Osteoblast (primary cell): ENCODE results near the gene ENDOU. TPM values are rescaled to one million over a fixed set of nuclear protein-coding genes. Genes with fewer than 3 reads are reported as not detected.
A peak's percentile ranks its signal among the peaks of the same experiment; 100 is the strongest.

ENCODE experiments used
- DNase-seq: peaks from one replicate; pipeline ENCODE4 v3.0.0; 2011; ENCODE audit warnings: low spot score, mixed read lengths; ENCODE audit not compliant: insufficient read length; ENCODE audit errors: missing footprints
- H2AFZ ChIP-seq: 2 replicates; pipeline ENCODE4 v1.6.0; 2011; ENCODE audit warnings: mild to moderate bottlenecking, low read length
- H3K27ac ChIP-seq: 2 replicates; pipeline ENCODE4 v1.5.1; 2011; ENCODE audit warnings: mild to moderate bottlenecking, low read depth, low read length, moderate library complexity
- H3K27me3 ChIP-seq: 2 replicates; pipeline ENCODE4 v1.6.0; 2012; ENCODE audit warnings: mild to moderate bottlenecking, control low read depth, inconsistent platforms, low read length, moderate library complexity; ENCODE audit not compliant: insufficient read depth
- H3K36me3 ChIP-seq: 2 replicates; pipeline ENCODE4 v1.5.1; 2011; ENCODE audit warnings: mild to moderate bottlenecking, low read length, control low read depth, moderate library complexity; ENCODE audit not compliant: insufficient read depth
- H3K4me1 ChIP-seq: 2 replicates; pipeline ENCODE4 v1.5.1; 2011; ENCODE audit warnings: mild to moderate bottlenecking, low read length, control low read depth, moderate library complexity; ENCODE audit not compliant: insufficient read depth
- H3K4me2 ChIP-seq: 2 replicates; pipeline ENCODE4 v1.6.0; 2011; ENCODE audit warnings: mild to moderate bottlenecking, low read length; ENCODE audit not compliant: insufficient read depth
- H3K4me3 ChIP-seq: fragments of 200-600 bp; sonication (generic); 3 replicates; pipeline ENCODE4 v1.5.1; 2012; ENCODE audit warnings: mild to moderate bottlenecking, low read length, inconsistent platforms; ENCODE audit not compliant: insufficient read depth
- H3K79me2 ChIP-seq: 2 replicates; pipeline ENCODE4 v1.6.0; 2012; ENCODE audit warnings: mild to moderate bottlenecking, low read length, control low read depth, inconsistent platforms; ENCODE audit not compliant: insufficient read depth
- H3K9me3 ChIP-seq: 2 replicates; pipeline ENCODE4 v1.5.1; 2011; ENCODE audit warnings: low read depth, low read length, control low read depth
- H4K20me1 ChIP-seq: 2 replicates; pipeline ENCODE4 v1.6.0; 2012; ENCODE audit warnings: mild to moderate bottlenecking, low read length, control low read depth; ENCODE audit not compliant: insufficient read depth
- CTCF ChIP-seq: IDR thresholded peaks from 2 replicates; pipeline ENCODE4 v1.5.1; 2011; ENCODE audit warnings: mild to moderate bottlenecking, low read depth, low read length, moderate library complexity; ENCODE audit errors: extremely low read depth
- total RNA-seq: library from RNA; depleted of rRNA; stranded (reverse); fragments of >200 nt; gene quantifications from 2 replicates; pipeline ENCODE4 v1.2.3, GENCODE V29; 2012

Gene ENDOU
- total RNA-seq, 1 donor, result not detected

GRCh38 chr12:47736877-47737676 lies 11.8 kb upstream of the ENDOU start:
- H4K20me1 ChIP-seq, result no peaks in the 10 kb centered on the region
- no peaks in the 10 kb centered on the region for H3K79me2 ChIP-seq
- no peaks in the 10 kb centered on the region for H3K27me3 ChIP-seq
- TF ChIP-seq CTCF, result no peak
- peaks cover 29% of the 10 kb centered on the region for H3K4me1 ChIP-seq
- H3K4me2 ChIP-seq, result peak overlapping the region; percentile 71
- peak overlapping the region; percentile 9 for H3K4me3 ChIP-seq
- peak overlapping the region; percentile 19 for H3K27ac ChIP-seq
- H2AFZ ChIP-seq, result peak overlapping the region; percentile 73
- DNase-seq, result peak; percentile 97
- H3K9me3 ChIP-seq, result no peaks in the 10 kb centered on the region
- no peaks in the 10 kb centered on the region for H3K36me3 ChIP-seq

GRCh38 chr12:47736216-47736615 lies 10.9 kb upstream of the ENDOU start:
- Histone ChIP-seq H3K4me3 (no peak overlapping the region), H3K4me2 (no peak overlapping the region), H4K20me1 (no peaks in the 10 kb centered on the region), H3K27me3 (no peaks in the 10 kb centered on the region), H2AFZ (no peak overlapping the region), H3K79me2 (no peaks in the 10 kb centered on the region), H3K36me3 (no peaks in the 10 kb centered on the region), H3K9me3 (no peaks in the 10 kb centered on the region), H3K4me1 (peaks cover 22% of the 10 kb centered on the region), H3K27ac (no peak overlapping the region)
- DNase-seq, result peak; percentile 27
- no peak for TF ChIP-seq CTCF

- no peak for TF ChIP-seq CTCF
- Histone ChIP-seq H3K36me3 (no peaks in the 10 kb centered on the region), H3K27me3 (no peaks in the 10 kb centered on the region), H3K27ac (no peak overlapping the region), H3K79me2 (no peaks in the 10 kb centered on the region), H3K4me3 (no peak overlapping the region), H3K4me1 (peaks cover 22% of the 10 kb centered on the region), H3K9me3 (no peaks in the 10 kb centered on the region), H2AFZ (no peak overlapping the region), H4K20me1 (no peaks in the 10 kb centered on the region), H3K4me2 (no peak overlapping the region)
- peak; percentile 73 for DNase-seq
Observed at GRCh38 chr12:47735649-47736048, 10.4 kb upstream of the ENDOU start.

- Histone ChIP-seq H3K27me3 (no peaks in the 10 kb centered on the region), H3K4me1 (peaks cover 30% of the 10 kb centered on the region), H4K20me1 (no peaks in the 10 kb centered on the region), H2AFZ (no peak overlapping the region), H3K9me3 (no peaks in the 10 kb centered on the region), H3K27ac (no peak overlapping the region), H3K4me2 (no peak overlapping the region), H3K4me3 (no peak overlapping the region), H3K36me3 (no peaks in the 10 kb centered on the region), H3K79me2 (no peaks in the 10 kb centered on the region)
- no peak for TF ChIP-seq CTCF
- DNase-seq, result peak; percentile 63
Observed at GRCh38 chr12:47734725-47735480, 9.6 kb upstream of the ENDOU start.
